Fibroblast of skin of right quadriceps (primary cell): Measurements from ENCODE around the gene MRPL11.

Experiments used
- DNase-seq: peaks from one replicate; pipeline ENCODE4 v3.0.0-alpha.2; 2013

MRPL11 gene

DNA sequence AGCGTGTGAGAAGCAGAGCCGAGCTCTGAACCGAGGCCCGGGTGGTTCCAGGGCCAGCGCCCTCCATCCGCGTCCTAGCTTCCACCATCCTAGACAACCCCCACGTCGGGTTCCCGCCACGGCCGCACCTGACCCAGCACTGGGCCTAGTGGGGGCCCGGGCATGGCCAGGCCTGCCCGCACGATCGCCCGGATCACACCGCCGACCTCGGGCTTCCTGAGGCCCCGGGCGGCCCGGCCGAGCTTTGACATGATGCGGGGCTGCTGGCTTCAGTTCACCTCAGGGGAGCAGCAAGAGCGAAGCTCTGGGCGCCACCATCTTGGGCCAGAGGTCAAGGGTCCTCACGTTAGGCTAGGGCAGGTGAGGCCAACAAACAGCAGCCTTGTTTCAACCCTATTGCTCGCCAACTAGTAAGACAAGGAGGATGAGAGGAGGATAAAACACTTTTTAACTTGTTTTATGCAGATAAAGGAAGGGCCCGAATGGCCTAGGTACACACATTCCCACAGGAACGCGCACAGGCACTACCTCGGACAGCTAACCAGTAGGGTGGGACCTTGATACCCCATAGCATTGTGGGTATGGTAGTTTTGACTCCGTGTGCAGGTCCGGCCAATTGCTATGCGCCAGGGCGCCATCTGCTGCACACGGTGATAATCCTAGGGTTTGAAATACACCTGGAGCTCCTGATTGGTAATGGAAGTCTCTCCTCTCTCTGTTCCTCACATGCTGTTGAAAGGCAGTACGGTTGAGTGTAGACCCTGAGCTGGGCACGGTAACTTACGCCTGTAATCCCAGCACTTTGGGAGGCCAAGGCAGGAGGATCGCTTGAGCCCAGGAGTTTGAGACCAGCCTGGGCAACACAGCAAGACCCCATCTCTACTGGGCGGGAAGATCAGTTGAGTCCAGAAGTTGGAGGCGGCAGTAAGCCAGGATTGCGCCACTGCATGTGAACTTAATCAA lies at the start of gene MRPL11:
MRPL11 (minus strand) TSS at position 345 of the 963 bp plus-strand sequence; CDS start at position 251, 94 bp downstream.
- peak; percentile 91 for DNase-seq

DNA sequence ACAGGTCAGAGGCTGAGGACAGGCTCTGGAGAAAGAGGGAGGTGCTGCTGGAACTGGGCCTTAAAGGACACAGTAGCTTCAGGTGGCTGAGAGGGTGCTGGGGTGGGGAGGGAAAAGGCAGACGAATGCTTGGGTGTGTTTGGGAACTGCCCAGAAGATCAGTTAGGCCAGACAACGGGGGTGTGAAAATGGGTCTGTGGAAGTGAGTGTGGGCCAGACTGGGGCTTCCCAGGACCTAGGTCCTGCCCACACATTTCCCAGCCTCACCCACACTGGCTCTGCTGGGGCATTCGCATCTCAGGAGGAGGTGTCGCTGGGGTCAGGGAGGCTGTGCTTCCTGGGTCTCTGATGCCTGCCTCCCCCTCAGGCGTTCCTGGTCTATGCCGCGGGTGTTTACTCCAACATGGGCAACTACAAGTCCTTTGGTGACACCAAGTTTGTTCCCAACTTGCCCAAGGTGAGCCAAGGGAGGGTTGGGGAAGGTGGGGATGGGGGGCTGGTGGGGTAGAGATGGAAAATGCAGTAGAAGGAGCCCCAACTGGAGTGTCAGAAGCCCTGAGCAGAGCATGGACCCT lies 46.2 kb upstream of the MRPL11 start:
- no peak for DNase-seq

DNA sequence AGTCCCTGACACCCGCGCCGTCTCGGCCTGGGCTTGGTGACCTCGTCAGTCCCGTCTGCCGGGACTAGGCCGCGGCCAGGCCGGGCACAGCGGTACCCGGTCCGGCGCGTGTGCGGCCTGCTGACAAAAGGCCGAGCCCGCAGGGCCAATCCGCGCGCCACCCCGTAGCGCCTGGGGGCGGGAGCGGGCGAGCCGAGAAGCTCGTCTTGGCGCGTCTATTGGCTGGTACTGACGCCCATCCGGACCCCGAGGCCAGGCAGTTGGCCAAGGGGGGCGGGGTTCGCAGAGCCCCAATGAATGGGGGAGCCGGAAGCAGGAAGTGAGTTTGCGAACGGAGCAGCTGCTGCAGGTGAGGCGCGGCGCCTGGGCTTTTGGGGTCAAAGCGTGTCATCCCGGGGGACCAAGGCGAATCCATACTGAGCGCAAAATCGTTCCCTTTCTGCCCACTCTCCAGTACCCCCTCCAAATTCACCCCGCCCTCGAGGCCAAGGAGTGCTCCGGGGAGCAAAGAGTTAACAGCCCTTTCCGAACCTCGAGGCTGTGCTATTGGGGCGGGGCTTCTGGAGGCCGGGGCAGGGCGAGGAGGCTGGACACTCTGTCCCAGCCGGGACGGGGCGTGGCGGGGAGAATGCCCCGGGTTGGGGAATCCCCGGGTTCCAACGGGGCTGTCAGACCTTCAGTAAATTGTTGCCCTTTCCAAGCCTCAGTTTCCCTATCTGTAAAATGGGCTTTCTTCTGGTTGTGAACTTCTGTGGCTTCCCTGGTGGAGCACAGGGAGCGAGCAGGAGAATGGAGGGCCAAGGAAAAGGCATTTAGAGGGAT lies 41.7 kb upstream of the MRPL11 start, which contains the start of gene DPP3:
DPP3 (plus strand) TSS at position 318 of the 822 bp plus-strand sequence. CDS start 1,767 bp downstream, outside the sequence.
- peak; percentile 96 for DNase-seq

DNA sequence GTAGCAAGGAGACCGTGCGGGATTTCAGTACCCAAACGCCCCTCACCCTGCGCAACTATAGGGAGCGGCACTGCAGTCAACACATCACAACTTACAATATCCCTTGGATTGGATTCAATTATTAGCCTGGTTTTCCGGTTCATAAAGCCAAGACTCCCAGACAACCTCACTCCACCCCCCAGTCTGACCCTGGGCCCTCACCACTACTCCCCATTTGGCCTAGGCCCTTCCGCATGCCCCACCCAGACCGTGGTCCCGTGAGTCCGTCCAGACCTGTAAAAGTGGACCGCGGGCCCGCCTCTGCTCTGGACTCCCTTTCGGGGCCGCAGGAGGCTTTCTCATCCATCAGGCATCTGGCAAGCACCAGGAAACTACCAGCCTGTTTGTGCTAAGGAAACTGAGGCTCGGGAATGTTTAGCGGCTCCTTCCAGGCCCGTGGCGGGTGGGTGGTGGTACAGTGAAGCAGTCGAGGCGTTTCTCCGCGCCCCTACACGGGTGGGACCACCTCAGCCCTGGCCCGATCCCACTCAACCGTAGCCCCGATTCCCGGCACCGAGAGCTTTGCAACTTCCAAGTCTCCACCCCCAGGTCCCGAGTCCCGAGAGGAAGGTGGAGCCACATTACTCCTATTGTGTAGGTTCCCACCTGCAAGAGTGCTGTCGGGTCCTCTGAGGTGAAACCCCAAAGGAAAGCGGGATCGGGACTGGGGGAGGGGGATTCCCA lies 40.9 kb upstream of the MRPL11 start:
- DNase-seq = peak; percentile 26

DNA sequence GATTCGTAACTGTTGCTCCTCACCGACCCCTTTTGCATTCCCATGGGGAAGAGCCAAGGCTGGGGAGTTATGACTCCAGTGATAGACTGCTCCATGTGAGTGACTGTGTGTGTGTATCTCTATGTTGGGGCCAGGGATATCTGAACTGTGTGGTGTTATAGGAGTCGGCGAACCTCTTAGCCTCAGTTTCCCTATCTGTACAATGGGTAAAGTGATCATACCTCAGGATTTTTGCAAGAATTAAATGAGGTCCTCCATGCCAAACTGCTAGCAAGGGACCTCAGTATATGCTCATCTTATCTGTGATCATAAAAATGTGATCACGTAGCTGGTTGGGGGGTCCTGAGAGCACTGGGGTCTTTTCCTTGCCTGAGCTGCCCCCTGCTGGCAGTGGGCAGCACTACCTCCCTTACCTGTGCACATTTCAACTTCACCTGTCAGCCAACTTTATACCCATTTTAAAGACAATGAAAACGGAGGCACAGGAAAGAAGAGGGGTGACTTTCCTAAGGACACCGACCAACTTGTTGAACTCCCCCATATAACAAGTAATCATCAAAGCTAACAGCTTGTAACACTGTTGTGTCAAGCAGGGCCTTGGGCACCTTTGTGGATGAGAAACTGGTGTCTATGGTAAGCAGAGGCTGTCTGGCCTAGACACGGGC lies 40.2 kb upstream of the MRPL11 start:
- no peak for DNase-seq

DNA sequence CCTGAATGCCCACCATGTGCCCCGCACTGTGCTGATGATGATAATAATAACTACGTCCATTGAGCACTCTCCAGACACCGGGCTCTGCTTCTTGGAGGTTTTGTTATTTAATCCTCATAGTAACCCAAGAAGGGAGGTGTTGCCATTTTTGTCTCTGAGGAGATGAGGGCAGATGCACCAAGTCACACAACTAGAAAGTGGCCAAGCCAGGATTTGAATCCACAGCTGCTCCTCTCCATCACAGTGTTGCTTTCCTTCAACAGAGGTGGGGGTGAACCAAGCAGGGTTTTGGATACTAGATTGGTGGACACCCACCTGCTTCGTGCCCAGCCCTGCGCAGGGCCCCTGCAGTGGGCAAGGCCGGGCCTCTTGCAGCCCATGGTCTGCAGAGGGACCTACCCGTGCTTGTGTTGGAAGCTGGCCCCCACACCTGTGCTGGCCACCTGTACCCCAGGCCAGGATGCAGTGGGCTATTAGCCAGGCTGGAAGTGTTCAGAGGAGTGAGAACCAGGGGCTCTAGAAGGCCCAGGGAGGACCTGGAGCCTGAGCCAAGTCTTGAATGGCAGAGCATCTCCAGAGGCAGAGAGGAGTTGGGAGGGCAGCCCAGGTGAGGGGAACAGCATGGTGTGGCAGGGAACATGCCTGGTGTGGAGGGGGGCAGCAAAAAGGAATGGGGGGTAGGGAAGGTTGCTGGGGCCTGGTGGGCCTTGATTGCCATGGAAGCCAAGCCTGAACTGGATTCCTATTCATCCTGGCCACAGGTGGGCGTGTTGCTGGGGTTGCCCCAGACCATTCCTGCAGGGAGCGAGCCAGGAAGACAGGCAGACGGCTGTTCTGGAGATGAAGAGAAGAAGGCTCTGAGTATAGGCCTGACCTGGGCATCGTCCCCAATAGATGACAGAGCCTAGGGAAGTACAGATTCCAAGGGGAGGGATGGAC lies 38.9 kb upstream of the MRPL11 start:
- no peak for DNase-seq

DNA sequence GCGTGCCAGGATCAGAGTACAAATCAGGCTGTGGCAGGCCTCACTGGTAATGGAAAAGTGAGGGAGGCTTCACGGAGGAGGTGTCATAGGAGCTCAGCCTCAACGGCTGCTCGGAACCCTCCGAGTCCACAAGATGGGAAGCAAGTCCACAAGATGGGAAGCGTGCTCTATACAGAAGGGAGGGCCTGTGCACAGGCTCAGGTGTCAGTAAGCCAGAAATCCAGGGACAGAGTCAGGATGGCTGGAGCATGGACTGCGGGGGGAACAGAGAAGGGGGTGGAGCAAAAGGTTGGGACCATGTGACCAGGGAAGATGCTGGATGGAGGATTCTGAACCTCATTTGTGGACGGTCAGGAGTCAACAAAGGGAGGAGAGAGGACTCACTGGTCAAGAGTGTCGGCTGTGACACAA lies 38.2 kb upstream of the MRPL11 start:
- no peak for DNase-seq

DNA sequence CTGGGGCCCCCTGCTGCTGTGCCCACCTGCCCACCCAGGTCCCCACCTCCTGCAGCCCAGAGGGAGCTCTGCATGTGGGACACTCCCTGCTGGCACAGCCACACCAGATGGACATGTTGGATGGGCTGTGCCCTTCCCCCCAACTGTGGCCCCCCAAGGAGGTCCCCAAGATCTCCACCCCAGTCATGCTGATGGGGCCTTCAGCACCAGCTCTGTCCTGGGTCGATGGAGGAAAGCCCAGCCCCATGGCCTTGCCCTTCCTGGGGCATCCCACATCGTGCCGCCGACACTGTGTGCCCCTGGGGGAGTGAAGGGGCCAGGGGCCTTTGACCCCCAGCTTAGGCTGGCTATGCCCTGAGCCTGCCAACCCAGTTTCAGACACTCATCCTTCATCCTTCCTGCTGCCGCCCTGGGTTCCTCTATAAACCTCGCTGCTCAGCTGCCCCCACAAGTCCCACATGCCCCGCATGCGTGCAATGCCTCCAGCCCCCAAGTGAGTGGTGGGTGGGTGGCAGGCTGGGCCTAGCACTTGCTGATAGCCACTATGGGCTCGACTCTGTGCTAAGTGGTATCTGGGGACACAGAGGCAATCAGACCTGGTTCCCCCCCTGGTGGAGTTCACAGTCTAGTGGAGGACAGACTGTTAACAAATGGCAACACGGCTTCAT lies 37.7 kb upstream of the MRPL11 start:
- DNase-seq = no peak

DNA sequence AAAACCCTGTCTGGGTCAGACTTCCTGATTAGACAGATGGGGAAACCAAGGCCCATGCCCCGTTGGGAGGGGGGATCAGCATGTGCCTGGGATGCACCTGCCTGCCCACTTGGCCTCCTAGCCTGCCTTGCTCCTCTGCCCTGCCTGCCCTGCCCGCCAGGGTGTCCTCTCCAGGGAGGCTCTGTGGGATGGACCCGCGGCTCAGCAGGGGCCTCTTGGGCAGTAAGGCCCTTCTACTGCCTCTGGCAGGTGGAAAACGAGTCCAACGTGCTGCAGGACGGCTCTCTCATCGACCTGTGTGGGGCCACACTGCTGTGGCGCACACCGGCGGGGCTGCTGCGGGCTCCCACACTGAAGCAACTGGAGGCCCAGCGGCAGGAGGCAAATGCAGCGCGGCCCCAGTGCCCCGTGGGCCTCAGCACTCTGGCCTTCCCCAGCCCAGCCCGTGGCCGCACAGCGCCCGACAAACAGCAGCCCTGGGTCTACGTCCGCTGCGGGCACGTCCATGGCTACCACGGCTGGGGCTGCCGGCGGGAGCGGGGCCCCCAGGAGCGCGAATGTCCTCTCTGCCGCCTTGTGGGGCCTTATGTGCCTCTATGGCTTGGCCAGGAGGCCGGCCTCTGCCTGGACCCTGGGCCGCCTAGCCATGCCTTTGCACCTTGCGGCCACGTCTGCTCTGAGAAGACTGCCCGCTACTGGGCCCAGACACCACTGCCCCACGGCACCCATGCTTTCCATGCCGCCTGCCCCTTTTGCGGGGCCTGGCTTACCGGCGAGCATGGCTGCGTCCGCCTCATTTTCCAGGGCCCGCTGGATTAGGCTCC lies 36.9 kb upstream of the MRPL11 start:
- no peak for DNase-seq

DNA sequence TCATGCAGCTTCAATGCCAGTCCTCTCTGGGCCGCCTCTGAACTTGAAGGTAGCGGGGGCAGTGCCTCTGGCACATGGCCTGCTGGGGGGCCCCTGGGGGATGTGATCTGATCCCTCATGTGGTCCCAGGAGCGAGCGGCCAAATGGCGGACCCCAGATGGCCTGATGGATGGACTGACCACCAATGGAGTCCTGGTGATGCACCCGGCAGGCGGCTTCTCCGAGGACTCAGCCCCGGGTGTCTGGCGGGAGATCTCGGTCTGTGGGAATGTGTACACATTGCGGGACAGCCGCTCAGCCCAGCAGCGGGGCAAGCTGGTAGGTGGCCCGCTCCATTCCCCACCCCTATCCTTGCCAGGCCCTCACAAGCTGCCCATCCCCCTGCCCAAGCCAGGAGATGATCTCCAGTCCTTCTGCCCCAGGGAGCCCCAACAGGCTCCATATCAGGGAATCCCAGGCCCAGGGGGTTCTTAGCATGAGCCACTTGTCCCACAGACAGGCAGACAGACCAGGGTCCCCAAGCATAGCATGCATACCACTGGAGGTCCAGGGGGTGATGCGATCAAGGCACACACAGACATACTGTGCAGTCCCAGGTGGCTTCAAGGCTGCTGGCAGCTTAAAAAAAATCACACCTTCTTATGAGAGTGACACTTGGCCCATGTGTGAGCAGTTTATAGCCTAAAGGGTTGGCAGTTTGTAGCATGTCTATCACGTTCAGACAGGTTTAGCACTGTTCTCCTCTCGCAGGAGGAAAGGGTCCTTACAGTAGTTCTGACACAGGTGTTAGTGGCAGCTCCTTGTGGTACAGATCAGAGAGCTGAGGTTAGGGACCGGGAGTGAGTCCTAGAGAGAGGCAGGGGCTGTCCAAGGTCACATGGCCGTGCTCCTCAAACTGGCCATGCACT lies 35.2 kb upstream of the MRPL11 start:
- no peak for DNase-seq

DNA sequence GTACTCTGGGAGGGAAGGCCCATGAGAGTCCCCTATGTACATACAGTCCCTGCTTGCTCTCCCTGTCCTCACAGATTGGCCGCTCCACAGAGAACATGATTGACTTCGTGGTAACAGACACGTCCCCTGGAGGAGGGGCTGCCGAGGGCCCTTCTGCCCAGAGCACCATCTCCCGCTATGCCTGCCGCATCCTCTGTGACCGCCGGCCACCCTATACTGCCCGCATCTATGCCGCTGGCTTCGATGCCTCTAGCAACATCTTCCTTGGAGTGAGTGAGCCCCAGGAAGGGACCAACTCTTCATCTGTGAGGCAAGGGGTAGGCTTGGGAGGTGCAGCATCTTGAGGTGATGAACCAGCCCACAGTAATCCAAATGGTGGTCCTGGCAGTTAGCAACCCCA lies 34.5 kb upstream of the MRPL11 start:
- DNase-seq = no peak

DNA sequence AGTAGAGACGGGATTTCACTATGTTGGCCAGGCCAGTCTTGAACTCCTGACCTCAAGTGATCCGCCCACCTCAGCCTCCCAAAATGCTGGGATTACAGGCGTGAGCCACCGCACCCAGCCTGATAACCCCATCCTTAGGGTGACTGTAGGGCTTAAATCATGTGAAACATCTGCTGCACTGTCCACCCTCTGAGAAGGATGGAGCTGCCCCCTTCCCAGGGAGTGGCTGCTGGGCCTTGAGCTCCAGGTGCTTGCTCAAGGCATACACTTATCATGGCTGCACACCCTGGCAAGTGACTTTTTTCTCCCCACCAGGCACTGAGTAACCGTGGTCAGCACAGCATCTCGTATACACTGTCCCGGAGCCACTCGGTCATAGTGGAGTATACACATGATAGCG lies 33.4 kb upstream of the MRPL11 start:
- DNase-seq = no peak

DNA sequence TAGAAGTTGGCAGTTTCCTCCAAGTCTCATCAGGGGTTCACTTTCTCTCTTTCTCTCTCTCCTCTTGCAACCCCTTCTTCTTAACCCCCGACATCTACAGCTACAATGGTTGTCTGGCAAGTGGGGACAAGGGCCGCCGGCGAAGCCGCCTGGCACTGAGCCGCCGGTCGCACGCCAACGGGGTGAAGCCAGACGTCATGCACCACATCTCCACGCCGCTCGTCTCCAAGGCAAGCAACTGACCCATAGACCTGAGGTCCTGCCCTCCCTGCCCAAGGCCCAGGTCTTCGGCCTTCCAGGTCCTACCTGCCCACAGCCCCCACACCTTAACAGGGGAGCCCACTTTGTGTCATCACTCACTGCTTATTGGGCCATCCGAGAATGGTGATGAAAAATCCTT lies 32.5 kb upstream of the MRPL11 start:
- no peak for DNase-seq

DNA sequence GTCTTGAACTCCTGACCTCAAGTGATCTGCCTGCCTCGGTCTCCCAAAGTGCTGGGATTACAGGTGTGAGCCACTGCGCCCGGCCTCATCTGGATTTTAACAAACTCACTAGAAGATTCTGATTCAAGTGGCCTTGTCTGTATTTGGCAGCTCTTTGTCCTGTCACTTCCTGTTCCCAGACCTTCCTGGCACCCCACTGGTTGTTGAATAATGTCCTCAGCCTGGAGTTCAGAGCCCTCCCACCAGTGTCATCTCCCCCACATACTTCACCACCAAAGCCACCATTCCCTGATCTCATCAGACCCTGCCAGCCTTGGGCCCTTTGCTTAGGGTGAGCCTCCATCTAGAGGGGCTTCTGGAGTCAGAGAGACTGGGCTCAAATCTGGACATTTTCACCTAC lies 31.4 kb upstream of the MRPL11 start:
- DNase-seq = no peak

DNA sequence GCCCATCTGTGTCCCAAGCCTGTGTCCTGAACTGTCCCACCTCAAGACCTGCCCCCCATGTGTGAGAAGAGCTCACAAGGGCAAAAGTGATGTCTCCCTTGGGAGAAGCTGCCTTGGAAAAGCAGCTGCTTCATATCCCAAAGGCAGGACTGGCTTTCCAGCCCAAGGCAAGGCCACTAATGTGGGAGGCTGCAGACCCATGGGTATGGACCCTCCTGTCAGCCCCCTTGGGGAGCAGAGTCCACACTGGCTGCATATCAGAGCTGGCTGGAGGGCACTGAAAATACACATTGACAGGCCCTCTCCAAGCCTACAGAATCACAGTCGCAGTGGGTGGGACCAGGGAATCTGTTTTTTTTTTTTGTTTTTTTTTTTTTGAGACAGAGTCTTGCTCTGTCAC lies 30.8 kb upstream of the MRPL11 start:
- DNase-seq = no peak

DNA sequence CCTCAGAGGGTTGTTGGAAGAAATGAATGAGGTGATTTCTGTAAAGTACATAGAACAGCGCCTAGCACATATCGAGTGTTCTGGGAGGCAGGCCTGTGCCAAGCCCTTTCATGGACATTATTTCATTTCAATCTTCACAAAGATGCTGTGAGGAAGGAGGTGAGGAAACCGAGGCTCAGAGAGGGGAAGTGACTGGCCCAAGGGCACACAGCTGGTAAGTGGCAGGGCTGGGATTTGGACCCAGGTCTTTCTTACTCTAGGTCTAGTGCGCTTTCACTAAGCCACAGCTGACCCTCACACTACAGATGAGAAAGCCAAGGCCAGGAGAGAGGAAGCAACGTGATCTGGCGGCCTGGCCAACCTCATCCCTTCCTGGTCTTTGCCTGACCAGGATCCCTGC lies 30.0 kb upstream of the MRPL11 start:
- DNase-seq = no peak

DNA sequence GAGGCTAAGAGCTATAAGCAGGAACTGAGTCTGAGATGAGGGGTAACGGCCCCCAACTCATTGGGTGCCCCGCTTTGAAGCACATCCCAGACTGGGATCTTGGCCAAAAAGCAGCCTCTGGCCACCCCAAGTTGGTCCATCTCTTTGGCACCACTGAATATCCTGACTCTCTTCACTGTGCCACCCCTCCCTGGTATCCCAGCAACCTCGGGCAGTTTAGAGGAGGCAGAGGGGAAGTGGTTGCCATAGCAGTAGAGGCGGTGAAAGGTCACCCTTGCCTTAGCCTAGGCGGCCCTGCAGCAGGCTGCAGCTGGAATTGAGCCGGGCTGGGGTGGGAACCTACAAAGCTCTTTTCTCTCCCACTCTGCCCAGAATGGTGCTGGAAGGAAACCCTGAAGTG lies 29.1 kb upstream of the MRPL11 start:
- no peak for DNase-seq

DNA sequence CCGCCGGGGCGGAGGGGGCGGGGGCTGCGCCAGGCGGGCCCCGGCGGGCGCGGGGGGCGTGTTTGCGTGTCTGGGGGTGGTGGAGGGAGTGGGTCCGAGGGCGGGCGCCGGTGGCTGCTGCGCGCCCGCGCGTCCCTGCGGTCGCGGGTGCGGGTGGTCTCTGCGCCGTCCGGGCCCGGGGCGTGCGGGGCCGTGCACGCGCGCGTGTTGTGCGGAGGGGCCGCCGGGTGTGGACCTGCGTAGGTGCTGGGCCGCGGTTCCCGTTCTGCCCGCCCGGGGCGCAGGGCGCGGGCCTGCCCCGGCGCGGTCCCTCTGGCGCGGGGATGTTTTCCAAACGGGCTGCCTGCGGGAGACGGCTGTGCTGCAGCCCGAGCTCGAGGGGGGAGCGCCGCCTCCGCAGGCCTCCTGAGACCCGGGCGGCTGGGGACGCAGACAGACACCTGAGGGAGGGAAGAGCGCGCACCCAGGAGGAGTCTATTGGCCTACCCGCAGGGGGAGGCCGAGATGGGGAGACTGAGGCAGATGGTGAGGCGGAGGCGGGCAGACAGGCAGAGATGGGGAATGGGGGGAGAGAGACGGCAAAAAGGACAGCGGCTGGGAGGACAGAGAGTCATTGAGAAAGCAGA lies 28.5 kb upstream of the MRPL11 start:
- no peak for DNase-seq
